GM18907 (cell line): ENCODE data around the gene IRX6.
A peak's percentile ranks its signal among the peaks of the same experiment; 100 is the strongest.

Source experiments
- ATAC-seq: cut with Tn5 transposase; IDR thresholded peaks from one replicate; pipeline ENCODE4 v1.9.1; 2021; ENCODE audit warnings: mild to moderate bottlenecking, moderate library complexity; ENCODE audit not compliant: unreplicated experiment

Gene IRX6

GRCh38 chr16:55323637-55324271, at the start of gene IRX6:
Gene IRX6 (plus strand): TSS chr16:55324203. CDS start chr16:55325092, 889 bp downstream.
- ATAC-seq, result no peak

GRCh38 chr16:55274391-55274790, 49.6 kb upstream of the IRX6 start:
- no peak for ATAC-seq

- ATAC-seq, result no peak
These were observed 48.8 kb upstream of the IRX6 start for GRCh38 chr16:55275167-55275566.

GRCh38 chr16:55275869-55276268, 48.1 kb upstream of the IRX6 start:
- ATAC-seq, result no peak

DNA sequence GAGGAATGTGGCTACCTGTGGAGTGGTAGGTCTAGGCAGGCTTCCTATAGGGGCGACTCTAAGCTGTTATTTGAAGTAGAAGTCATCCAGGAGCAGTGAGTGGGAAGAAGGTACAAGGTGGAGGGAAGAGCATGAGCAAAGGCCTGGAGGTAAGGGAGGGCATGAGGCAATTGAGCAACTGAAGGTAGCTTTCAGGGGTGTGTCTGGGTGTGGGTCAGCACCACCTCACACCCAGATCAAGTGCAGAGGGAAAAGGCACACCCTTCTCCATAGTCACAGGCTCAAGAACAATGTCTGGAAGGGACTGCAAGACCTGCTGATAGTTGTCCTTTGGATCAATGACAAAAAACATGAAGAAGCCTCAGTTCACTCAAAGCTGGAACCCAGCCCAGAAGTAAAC, 46.5 kb upstream of the IRX6 start:
- ATAC-seq, result no peak

DNA sequence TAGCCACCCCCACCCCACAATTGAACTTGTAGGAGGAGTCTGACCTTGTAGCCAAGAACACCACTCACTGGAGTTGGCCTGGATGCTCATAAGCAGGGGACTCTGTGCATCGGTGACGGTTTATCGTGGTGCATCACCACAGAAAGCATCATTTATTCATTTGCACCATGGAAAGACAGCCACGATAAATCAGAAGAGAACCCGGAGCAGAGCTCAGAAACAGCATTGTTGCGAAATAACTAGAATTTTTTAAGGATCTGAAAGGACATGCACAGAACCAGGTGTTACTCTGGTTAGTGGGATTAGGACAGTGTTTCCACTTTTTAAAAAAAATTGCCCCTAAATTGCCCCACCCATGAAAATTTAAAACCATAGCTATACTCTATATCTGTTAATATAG, 44.4 kb upstream of the IRX6 start:
- no peak for ATAC-seq

GRCh38 chr16:55280587-55280986, 43.4 kb upstream of the IRX6 start:
- ATAC-seq, result no peak

GRCh38 chr16:55282441-55282840, 41.6 kb upstream of the IRX6 start:
- ATAC-seq, result no peak

GRCh38 chr16:55283812-55284717, 39.9 kb upstream of the IRX6 start:
- no peak for ATAC-seq

GRCh38 chr16:55284718-55285099, 39.3 kb upstream of the IRX6 start:
- no peak for ATAC-seq

GRCh38 chr16:55285586-55285985, 38.4 kb upstream of the IRX6 start:
- ATAC-seq, result no peak

DNA sequence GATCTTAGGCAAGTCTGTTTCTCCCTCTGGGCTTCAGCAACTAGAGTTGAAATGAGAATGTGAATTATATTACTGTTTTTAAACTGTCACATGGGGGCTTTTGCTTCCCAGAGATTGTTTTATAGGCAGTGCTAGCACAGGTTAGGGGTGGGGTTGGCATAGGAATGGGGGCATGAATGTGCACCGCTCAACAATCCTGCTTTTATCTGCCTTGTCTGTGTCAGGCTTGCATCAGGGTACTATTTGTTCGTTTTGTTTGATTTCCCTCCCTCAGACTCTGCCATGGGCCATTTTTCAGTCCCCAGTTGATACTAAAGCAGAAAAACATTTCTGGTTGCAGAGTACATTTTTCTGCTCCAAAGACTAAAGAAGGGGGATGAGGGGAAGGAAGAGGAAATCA, 34.6 kb upstream of the IRX6 start:
- no peak for ATAC-seq

- ATAC-seq, result no peak
These were observed 32.2 kb upstream of the IRX6 start for GRCh38 chr16:55291847-55292246.

GRCh38 chr16:55292491-55292890, 31.5 kb upstream of the IRX6 start:
- no peak for ATAC-seq

GRCh38 chr16:55294129-55294528, 29.9 kb upstream of the IRX6 start:
- ATAC-seq, result no peak

DNA sequence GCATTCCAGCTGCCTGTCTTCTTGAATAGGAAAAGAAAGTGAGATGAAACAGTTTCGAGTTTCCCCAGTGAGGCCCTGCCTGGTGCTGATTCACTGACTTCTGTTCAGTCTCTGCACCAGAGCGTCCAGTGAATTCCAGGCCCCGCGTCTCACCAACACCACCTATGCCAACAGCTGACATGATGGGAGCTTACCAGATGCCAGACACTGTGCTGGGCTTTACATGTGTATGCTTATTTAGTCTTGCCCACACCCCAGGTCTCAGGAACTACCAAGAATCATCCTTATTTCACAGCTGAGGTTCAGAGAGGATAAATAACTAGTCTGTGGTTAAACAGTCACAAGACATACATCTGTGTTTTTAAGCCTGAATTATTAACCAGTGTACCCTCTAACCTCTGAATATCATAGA, 29.1 kb upstream of the IRX6 start:
- ATAC-seq, result peak; percentile 63

DNA sequence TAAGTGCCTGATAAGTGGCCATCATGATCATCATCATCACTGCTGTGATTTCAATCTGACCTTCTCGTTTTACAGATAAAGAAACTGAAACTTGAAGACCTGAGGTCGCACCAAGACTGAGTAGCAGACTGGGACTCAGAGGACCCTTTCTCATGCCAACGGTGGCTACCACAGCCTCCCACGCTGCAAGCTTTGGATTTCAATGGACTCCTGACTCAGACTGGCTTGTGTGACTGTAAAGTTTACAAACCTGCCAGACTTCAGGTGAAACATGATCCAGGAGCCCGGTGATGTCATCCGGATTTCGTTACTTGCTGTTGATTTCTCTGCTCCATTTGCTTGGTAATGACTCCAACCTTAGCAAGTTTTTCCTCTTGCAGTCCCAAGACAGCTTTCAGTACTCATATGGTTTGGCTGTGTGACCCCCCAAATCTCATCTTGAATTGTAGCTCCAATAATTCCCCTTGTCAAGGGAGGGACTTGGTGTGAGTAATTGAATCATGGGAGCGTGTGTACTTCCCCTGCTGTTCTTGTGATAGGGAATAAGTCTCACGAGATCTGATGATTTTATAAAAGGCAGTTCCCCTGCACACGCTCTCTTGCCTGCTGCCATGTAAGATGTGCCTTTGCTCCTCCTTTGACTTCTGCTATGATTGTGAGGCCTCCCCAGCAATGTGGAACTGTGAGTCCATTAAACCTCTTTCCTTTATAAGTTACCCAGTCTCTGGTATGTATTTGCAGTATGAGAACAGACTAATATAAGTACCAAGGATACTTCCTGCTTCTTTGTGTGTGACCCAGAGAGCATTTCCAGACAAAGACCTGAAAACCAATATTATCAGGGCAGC, 26.7 kb upstream of the IRX6 start:
- no peak for ATAC-seq

- ATAC-seq, result no peak
These were observed 26.0 kb upstream of the IRX6 start for GRCh38 chr16:55297910-55298479.

GRCh38 chr16:55301385-55302008, 22.5 kb upstream of the IRX6 start:
- ATAC-seq, result no peak

DNA sequence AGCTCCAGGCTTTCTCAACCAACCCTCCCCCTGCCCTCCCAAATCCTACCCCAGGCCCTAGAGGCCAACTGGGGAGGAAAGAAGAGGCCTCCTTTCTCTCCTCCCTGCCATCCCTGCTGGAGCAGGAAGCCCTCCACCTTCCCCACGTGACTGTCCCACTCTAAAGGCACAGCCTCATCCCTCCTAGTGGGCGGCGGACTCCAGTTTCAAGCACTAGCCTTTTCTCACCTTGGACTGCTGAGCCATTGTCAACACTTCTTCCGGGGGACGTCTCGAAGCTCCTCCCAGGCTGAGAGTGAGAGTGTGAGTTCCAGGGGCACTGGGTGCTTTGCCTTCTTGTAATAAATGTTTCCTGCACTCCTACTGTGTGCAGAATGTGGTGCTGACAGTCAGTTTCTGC, 21.4 kb upstream of the IRX6 start:
- no peak for ATAC-seq

- ATAC-seq, result no peak
These were observed 15.0 kb upstream of the IRX6 start for GRCh38 chr16:55308973-55309372.
